ENCODE results near the gene OBP2A.

- no peak for TF ChIP-seq POLR2A (IDR thresholded peaks at IDR 0.05)
- no peak for TF ChIP-seq CTCF (IDR thresholded peaks at IDR 0.05)
- no peak for TF ChIP-seq POLR2AphosphoS5 (IDR thresholded peaks at IDR 0.05)
- TF ChIP-seq EP300 (IDR thresholded peaks at IDR 0.05), result no peak
Observed at GRCh38 chr9:135547756-135548736, 2.1 kb downstream of the OBP2A start.
